Ascending aorta (tissue), 2 donors: Measurements from ENCODE around the gene DLL3. TPM values are rescaled to one million over a fixed set of nuclear protein-coding genes. Genes with fewer than 3 reads are reported as not detected.
A peak's percentile ranks its signal among the peaks of the same experiment; 100 is the strongest.

Experiments
- DNase-seq, 2 donors: peaks; one replicate each; pipeline ENCODE4 v3.0.0-alpha.2; 2019; ENCODE audit warnings: low spot score in 2 of 2
- H3K27ac ChIP-seq, 2 donors: fragments of 200-600 bp; sonication (generic); one replicate each; pipeline ENCODE4 v1.5.1; 2016 to 2017; ENCODE audit warnings: mild to moderate bottlenecking in 1 of 2
- H3K27me3 ChIP-seq: fragments of 200-600 bp; sonication (generic); one replicate; pipeline ENCODE4 v1.5.1; 2017
- H3K36me3 ChIP-seq, 2 donors: fragments of 200-600 bp; sonication (generic); one replicate each; pipeline ENCODE4 v1.5.1; 2016
- H3K4me1 ChIP-seq, 2 donors: fragments of 200-600 bp; sonication (generic); one replicate each; pipeline ENCODE4 v1.5.1; 2016 to 2017; ENCODE audit warnings: mild to moderate bottlenecking in 1 of 2
- H3K4me3 ChIP-seq, 2 donors: fragments of 200-600 bp; sonication (generic); one replicate each; pipeline ENCODE4 v1.5.1; 2016 to 2017; ENCODE audit warnings: mild to moderate bottlenecking in 1 of 2
- H3K9me3 ChIP-seq, 2 donors: fragments of 200-600 bp; sonication (generic); one replicate each; pipeline ENCODE4 v1.5.1; 2016
- CTCF ChIP-seq, 3 experiments: fragments of 200-600 bp in 2 of 3; fragments of 450-650 bp in 1 of 3; sonication (generic) in 2 of 3; IDR thresholded peaks; one replicate each; pipeline ENCODE4 v1.5.1; 2016 to 2019; ENCODE audit warnings: antibody characterized with exemption in 3 of 3, mild to moderate bottlenecking in 1 of 3, moderate library complexity in 1 of 3
- intact Hi-C: fragments of 100-400 bp; cut with DNase I; formaldehyde crosslinking; loops from one replicate; pipeline ENCODE4 v1.15.1; 2023
- total RNA-seq: library from RNA; depleted of rRNA; stranded (reverse); fragments of >200 nt; gene quantifications from one replicate; pipeline ENCODE4 v1.1.0, GENCODE V29; 2016

The DLL3 gene
- total RNA-seq, 1 donor from 2014 or later: not detected

- Histone ChIP-seq H3K36me3 (no peaks in the 10 kb centered on the region), H3K27me3 (peaks cover 17% of the 10 kb centered on the region), H3K4me1 (peaks cover 0 to 3% of the 10 kb centered on the region in 2 donors), H3K4me3 (peak overlapping the region; percentile 33 to 55), H3K9me3 (no peaks in the 10 kb centered on the region), H3K27ac (no peak overlapping the region)
- intact Hi-C loops: no loop called here
- TF ChIP-seq CTCF (IDR thresholded peaks at IDR 0.05): no peak
- DNase-seq: no peak
These were observed 7.8 kb downstream of the DLL3 start for GRCh38 chr19:39506598-39506943.

- H3K4me3 ChIP-seq: peak overlapping the region; percentile 33 to 55
- DNase-seq: no peak
- H3K27me3 ChIP-seq: peaks cover 17% of the 10 kb centered on the region
These were observed 8.4 kb downstream of the DLL3 start for GRCh38 chr19:39506944-39507714.

GRCh38 chr19:39507715-39508364, 9.1 kb downstream of the DLL3 start:
- Histone ChIP-seq H3K27me3 (peaks cover 17% of the 10 kb centered on the region), H3K4me1 (peaks cover 0 to 2% of the 10 kb centered on the region in 2 donors), H3K36me3 (no peaks in the 10 kb centered on the region), H3K4me3 (peak overlapping the region in 1 of 2 donors; percentile 55), H3K9me3 (no peaks in the 10 kb centered on the region), H3K27ac (no peak overlapping the region)
- intact Hi-C loops: no loop called here
- TF ChIP-seq CTCF (IDR thresholded peaks at IDR 0.05): no peak
- no peak for DNase-seq

More at GRCh38 chr19:39506944-39507714, 8.4 kb downstream of the DLL3 start:
- intact Hi-C loops: no loop called here
- no peak for TF ChIP-seq CTCF (IDR thresholded peaks at IDR 0.05)
- Histone ChIP-seq H3K36me3 (no peaks in the 10 kb centered on the region), H3K9me3 (no peaks in the 10 kb centered on the region), H3K4me1 (peaks cover 0 to 3% of the 10 kb centered on the region in 2 donors), H3K27ac (no peak overlapping the region)

- H3K36me3 ChIP-seq: no peaks in the 10 kb centered on the region
- no peak for DNase-seq
- peaks cover 17% of the 10 kb centered on the region for H3K27me3 ChIP-seq
- TF ChIP-seq CTCF (IDR thresholded peaks at IDR 0.05): no peak
- no peaks in the 10 kb centered on the region for H3K4me1 ChIP-seq
- intact Hi-C loops: no loop called here
- no peak overlapping the region for H3K27ac ChIP-seq
- no peak overlapping the region for H3K4me3 ChIP-seq
- H3K9me3 ChIP-seq: no peaks in the 10 kb centered on the region
These were observed 9.9 kb downstream of the DLL3 start for GRCh38 chr19:39508629-39509028.

- H3K27me3 ChIP-seq: peaks cover 17% of the 10 kb centered on the region
- intact Hi-C loops: no loop called here
- no peak for TF ChIP-seq CTCF (IDR thresholded peaks at IDR 0.05)
These were observed 10.5 kb downstream of the DLL3 start for GRCh38 chr19:39509233-39509632.

More at GRCh38 chr19:39509233-39509632, 10.5 kb downstream of the DLL3 start:
- H3K4me3 ChIP-seq: no peak overlapping the region
- no peaks in the 10 kb centered on the region for H3K9me3 ChIP-seq
- H3K4me1 ChIP-seq: no peaks in the 10 kb centered on the region
- H3K27ac ChIP-seq: no peak overlapping the region
- no peaks in the 10 kb centered on the region for H3K36me3 ChIP-seq
- DNase-seq: no peak
